HG02885 (cell line): ENCODE measurements around the gene FRMD3.

ENCODE experiments used
- ATAC-seq: cut with Tn5 transposase; IDR thresholded peaks from one replicate; pipeline ENCODE4 v1.9.1; 2021; ENCODE audit warnings: mild to moderate bottlenecking; ENCODE audit not compliant: unreplicated experiment, poor library complexity

The FRMD3 gene

DNA sequence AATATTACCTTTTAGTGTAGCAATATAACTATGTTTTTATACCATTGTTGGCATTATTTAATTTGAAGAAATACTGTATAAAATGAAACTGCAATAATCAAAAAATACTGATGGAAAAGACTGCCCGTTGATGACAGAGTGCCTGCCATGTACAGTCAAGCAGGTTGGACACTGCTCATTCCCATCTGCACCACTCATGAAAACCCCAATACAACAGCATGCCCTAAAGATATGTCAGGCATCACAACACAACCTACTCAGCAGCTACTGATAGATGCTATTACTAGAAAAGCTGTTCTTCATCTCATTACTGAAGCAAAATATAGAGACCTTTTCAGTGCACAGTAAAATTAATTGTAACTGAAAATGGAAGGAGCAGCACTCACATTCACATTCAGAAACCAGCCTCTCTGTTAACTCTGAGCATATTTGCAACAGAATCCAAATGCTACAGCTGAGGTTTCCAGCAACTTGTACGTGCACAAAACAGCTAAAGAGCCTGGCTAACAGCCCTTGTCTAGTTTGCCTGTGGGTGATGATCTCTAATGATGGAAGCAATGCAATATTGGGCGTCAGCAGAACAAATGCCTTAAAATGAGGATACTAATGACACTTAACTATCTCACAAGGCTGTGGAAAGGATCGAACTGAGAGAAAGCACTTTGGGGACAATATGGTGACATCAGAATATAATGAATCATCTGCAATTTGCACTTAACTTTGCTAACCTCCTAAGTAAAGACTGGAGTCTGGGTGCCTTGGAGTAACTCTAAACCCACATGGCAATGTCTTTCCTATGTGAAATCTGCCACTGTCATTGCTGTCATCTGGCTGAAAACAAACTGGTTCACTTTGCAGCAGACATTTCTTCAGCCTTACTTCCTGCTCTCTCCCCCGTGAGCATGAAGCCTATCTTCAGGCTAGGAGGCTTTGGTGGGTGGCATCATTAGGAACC, 280.0 kb downstream of the FRMD3 start:
- ATAC-seq, result no peak

DNA sequence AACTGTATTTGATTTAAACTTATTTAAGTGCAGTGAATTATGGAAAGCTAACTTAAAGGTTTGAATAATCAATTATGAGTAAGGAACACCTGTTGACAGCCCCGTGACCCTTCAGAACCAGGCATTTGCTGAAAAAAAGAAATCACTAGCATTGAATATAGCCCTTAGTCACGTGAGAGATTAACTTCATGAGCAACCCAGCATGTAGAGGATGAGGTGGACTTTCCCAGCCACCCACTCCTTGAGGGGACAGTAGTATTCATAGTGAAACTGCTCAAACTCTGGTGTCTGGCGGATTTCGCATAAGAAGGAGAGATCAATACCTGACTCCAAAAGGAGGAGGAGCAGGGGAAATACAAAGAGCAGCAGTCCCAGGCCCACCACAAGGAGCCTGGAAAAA, 290.5 kb downstream of the FRMD3 start:
- ATAC-seq, result peak; percentile 78

DNA sequence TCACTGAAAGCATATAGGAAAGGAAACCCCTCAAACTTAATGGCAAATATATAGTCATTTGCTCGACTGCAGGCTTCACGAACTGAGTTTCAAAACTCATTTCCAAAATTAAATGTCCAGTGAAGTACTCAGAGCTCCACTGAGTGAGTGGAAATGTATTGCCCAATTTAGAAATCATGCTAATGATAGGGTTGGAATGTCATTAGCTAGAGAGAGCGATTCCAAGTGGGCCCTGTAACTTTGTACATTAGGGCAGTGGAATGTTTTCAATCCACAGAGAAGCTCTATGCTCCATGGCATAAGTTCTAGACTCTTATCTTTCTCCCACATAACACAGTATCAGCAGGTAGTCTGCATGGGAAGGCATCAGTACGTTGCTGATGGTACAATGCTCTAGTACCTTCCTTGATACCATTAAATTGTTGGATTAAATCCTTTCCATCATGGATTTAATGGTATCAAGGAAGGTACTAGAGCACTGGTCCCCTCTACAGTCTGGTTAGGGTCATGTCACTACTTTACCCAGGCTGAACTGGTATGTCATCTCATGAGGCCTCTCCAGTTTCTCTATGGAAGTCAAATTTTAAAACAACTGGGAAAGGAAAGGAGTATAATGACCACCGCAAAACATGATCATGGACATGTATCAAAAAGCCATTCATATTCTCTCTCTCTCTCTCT, 292.1 kb downstream of the FRMD3 start:
- ATAC-seq, result no peak

DNA sequence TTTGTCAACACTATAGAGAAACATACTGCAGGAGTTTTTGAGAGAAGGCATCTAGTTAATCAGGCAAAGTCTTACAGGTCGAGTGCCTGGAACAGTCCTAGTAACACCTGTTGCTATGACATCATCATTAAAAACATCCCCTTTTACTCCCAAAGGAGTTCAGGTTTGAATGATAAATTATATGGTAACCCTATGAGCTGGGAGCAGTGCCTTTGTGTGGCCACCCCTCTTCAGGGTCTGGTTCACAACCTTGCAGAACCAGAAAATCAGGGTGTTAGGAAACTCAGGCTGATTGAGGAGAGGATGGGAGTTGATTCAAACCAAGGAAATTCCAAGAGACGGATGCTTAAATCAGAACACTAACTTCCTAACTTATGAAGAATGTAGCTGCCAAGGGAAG, 296.1 kb downstream of the FRMD3 start:
- ATAC-seq, result no peak

DNA sequence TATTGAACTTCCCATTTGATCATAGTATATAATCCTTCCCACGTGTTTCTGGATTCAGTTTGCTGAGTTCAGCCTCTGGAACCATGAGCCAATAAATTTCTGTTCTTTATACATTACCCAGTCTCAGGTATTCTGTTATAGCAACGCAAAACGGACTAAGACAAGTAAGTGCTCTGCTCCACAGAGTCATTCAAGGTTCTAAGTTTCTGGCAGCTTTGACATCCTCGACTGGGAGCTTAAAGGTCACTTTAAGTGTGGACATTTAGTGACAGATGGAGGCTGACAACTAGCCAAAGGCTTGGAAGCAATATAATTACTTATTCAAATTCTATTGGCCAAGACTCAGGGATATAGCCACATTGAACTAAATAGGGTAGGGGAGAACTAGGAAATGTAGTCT, 297.5 kb downstream of the FRMD3 start:
- ATAC-seq, result no peak

DNA sequence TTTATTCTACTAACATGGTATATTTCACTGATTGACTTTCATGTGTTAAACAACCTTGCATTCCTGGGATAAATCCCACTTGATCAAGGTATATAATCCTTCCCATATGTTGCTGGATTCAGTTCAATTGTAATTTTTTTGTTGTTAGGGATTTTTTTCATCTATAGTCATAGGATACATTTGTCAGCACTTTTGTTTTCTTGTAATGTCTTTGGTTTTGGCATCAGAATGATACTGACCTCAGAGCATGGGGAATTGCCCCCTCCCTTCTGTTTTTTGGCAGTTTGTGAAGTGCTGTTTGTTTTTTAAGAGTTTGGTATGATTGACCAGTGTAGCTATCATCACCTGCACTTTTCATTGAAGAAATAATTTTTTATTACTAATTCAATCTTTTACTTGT, 298.5 kb downstream of the FRMD3 start:
- no peak for ATAC-seq

DNA sequence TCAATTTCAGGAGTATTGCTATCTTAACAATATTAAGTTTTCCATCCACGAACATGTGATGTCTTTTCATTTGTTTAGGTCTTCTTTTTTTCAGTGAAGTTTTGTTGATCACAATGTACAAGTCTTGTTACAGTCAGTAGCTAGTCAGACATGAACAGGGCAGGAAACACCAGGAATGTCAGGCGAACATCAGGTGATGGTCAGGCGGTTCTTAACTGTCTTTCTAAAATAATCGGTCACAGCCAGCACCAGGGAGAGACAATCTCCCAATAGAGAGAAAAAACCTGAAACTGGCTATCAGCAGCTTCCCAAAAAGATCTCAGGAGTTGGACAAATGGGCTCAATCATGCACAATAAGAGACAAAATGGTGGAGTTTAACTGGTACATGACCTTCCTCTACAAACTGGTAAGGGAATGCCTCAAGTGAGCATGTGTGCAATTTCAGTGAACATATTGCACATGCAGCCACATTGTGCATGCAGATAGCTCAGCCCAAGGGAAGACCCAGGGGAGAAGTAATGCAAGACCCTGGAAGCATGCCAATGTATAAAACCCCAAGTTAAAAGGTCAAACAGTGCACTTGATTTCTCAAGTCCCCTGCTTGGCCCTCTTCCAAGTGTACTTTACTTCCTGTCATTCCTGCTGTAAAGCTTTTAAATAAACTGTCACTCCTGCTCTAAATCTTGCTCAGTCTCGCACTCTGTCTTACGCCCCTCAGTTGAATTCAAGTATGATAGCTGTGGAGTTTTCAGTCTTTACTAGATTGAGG, 299.1 kb downstream of the FRMD3 start:
- ATAC-seq, result no peak

DNA sequence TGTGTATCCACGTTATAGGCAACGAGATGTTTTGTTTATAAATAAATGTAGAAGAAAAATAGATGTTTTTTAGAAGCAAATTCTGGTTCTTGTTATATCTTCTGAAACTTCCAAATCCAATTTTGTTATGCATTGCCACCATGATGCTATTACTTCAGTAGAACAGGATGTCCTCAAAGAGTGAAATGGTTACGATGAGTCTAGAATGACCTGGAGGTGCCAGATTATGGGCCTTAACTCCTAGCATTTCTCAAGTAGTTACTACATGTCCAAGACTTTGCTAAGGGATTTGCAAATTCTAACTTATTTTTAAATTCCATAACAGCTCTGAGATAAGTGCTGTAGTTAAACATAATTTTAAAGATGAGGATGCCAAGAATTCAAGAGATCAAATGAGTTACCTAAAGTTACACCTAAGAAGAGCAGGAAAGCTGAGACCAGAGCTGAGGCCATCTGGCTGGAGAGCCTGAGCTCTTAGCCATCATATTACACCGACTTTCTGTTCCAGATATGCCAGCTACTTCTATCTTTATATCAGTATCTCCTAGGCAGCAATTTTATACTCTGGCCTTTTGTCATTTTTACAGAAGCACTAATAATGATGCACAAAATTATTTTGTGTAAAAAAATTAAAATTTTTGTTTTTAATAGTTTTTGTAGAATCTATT, 302.0 kb downstream of the FRMD3 start:
- ATAC-seq, result no peak

DNA sequence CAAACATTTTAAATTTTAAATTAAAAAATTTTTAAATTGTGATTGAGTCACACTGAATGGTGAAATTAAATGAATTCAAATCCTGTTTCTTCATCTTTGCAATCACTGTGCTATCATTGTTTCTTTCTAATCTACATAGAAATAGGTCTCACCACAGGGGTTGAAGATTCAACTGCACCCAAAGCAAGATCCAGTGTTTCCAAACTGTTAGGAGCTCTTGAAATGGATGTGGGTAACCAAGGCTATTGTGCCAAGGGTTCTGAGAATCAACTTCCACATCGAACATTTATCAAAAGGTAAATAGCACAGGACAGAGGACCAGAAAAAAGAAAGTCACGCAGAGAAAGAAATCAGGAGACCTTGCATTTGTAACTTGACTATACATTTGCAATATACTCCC, 302.7 kb downstream of the FRMD3 start:
- no peak for ATAC-seq

DNA sequence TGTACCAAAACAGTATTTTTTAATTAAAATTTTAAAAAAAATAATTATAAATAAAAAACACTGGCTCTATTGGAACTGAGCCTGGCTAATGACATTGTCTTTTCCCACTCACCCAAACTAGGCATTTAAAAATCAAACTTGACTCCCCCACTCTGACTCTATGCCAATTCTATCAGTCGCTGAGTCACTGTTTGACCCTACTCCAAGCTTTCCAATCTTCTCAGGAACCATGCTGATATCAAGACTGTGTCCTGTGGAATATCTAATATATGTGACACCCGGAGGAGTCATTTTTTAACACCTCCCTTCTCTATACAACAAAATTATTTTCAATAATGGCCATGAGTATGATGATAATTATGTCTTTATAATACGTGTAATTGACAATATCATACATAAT, 303.7 kb downstream of the FRMD3 start:
- ATAC-seq, result no peak

DNA sequence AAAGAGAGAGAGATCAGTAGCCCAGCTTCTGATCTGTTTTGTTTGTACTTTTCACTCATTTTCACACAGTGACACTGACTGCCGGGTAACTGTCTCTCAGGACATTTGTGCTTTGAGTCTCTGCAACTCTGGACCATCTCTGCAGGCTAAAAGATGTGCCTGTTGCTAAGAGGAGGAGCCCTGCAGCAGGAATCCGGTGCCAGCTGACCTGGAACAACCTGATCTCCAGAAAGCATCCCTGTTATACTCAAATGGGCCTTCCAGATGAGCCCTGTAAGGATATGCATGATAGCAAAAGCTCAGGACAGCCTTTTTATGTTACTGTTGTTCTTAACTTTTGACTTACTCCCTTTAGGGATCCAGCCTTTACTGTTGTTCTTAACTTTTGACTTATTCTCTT, 304.6 kb downstream of the FRMD3 start:
- ATAC-seq, result no peak

DNA sequence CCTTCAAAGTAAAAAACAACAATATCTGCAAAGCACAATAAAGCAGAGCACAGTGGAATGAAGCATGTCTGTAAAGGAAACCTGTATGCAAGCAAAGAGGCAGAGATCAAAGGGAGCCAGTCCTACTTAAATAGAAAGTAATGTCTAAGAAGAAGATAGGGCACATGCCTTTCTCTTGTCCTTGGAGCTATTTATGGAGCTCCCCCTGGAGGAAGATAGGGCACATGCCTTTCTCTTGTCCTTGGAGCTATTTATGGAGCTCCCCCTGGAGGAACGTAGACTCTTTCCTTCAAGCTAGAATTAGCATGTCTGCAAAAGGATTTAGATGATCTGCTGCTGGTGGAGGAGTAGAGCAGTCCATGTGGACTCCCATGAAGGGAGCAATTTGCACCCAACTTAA, 307.2 kb downstream of the FRMD3 start:
- ATAC-seq, result no peak

DNA sequence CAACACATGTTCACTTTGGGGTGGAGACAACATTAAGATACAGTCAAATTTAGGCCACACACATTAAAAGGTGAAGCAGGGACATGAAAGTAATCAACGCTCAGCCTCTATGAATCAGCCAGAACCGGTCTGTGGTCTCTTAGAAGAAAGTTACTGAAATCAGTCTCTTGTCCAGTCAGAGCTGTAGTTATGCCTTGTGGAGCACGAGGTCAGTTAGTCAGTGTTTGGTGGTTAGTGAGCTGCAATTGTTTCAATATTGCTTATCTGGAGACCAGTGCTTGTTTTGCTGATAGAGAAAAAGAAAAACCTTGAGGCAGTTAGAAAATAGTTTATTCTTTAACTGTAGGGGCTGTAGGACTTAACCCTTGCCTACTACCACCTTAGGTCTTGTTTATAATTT, 317.5 kb downstream of the FRMD3 start:
- peak; percentile 98 for ATAC-seq

DNA sequence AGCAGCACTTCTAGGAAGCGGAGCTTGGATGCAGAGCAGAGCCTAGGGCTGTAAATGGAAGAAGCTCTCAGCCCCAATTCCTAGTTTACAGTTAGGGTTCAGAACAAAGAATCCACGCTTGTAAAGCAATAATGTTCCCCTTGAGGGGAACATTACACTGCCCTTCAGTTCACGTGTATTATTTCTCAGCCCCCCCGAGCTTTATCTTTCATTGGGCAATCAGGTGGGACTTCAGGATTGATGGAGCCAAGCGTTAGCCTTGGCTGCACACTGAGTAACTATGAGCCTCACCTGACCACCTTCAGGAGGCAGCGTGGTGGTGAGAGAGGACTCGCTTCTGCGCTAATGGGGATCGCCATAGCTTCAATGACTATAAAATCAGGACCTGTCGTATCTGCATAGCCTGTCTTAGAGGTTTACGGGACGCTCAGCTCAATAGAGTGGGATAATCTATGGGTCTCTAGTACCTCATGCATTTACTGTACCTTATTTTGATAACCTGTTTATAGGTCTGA, 318.2 kb downstream of the FRMD3 start:
- ATAC-seq, result no peak

DNA sequence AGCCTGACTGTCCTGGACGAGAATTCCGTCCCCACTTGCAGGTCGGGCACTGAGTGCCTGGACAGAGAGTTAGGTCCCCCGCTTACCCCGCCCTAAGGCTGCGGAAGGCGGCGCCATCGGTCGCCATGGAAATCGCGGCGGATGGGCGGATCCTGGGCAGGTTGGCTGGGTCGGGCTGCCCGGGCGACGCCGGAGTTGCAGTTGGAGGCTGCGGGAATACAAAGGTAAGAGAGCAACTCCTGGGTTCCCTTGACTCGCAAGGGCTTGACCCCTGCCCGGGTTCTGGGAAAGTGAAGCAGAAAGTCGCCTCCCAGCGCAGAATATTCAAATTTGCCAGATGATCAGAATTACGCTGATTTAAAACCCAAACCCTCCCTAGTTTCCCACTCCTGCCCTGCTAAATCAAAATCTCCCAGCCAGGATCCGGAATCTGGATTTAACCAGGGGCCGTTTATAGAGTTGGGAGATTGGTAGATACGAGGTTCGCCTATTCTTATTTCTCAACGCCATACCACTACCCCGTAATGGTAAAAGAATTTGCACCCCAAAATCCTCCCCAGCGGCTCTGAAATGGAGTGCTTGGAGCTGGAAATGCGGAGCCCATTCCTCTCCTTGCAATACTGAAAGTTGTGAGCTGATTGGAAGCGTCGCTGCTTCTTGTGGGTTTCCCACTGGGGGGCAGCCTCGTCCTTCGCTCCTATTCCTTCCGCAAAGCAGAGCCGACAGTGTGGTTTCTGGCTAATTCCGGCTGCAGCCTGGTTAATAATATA, 318.9 kb downstream of the FRMD3 start:
- ATAC-seq, result peak; percentile 35

DNA sequence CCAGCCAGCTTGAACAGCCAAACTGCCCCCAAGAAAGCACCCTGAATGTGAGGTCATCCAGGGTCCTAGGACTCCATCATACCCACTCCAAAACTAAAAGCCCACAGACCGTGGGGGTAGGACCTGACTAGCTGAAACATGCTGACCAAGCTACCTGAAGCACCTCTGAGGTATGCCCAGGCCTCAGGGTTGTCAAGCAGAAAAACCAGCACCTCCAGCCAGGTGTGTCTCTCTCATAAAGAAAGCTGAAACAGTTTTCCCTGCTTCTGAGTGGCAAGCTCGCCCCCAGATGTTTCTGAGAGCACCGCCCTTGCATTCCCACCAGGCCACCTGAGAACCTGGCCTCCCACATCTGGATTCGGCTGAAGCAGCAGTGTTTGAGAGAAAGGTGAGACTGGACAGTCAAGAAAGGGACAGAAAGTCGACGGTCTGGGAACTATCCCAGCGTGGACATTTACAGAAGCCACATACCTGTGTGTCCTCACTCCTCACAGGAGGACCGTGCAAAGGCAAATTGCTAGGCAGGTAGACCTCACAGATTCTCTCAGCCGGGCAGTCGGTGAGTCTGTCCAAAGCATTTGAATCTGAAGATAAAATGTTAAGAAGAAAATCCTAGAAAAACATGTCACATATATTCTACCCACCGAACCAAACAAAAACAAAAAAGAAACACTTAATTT, 319.6 kb downstream of the FRMD3 start:
- no peak for ATAC-seq

DNA sequence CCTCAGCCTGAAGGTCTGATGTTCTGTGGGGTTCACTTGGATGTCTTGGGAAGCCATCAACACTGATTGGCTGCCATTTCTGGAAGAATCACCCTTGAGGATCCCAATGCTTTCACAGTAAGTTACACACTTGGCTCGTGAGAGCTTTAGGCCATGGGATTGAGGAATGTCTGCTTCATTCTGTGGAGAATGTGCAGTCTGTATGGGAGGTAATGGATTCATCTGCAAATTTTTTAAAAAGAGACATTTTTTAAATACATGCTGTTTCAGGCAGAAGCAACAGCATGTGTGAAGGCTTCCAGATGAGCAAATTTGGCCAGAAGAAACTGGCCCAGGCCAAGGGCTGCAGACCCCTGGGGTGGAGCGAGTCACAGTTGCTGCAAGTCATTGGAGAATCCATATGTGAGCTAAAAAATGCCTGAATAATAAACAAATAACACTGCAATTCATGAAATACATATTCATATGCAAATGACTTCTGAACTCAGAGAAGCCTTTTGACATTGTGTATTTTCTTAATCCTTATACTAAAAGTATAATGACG, 328.9 kb downstream of the FRMD3 start:
- ATAC-seq, result no peak

DNA sequence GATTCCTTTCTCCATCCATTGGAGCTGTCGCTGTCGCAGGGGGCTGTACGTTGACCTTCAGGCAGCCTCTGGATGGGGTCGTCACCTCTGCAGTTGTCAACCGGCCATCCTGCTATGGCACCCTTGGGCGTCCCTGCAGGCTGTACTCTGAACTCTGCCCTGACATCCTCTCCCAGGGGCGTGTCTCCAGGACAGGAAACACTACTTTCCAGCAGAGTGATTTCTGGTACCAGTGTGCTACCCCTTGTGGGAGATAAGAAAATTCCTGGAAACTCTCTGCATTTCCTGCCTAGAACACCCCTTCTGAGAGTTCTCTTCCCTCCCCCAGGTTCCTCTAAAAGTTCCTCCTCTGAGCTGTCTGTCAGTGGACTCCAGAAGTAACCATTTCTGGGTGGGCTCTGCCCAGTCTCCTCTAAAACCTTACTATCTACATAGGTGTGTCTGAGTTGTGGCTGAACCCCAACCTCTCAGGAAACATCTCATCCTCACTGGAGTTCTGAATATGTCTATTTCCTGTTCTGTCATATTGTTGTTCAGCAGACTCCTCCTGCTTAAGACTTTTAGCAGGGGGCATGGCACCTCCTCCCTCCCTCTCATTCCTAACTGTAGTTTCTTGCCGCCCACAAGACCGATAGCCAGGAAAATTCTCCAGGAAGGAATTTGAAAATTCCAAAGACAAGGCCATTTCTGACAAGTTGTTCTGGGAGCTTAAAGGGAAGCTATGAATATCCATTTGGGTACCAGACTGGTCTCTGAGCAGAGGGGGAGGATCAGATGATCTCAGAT, 329.9 kb downstream of the FRMD3 start:
- ATAC-seq, result no peak
